ENCODE measurements around the gene PDE4B. TPM values are rescaled to one million over a fixed set of nuclear protein-coding genes. Genes with fewer than 3 reads are reported as not detected.

PDE4B gene
- total and polyA plus RNA-seq, 2 of the 13 experiments (the other 11 are each of a cell fraction or from before 2014, with no cell fraction given) = not detected

DNA sequence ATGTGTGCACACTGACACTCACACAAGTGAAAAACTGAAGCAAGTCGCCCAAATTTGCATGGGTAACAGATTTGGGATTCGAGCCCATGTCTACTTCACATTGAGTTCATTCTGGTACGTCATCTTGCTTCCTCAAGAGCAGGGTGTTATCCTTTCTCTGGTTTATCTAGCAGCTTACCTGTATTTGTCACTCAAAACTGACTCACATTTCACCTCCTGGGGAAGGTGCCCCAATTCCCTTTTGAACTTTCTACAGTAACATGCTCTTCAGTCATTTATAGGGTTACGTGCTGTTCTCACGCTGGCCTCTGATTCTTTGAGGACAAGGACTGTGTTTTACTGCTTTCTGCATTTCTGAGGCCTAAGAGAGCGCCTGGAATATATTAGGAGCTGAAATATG, 162.8 kb downstream of the PDE4B start (continued):
- no peak for TF ChIP-seq HOXA9 (CRISPR knock-in tag; IDR thresholded peaks at IDR 0.05; ENCODE audit: borderline replicate concordance)
- TF ChIP-seq DBP (CRISPR knock-in tag; IDR thresholded peaks at IDR 0.05; ENCODE audit: not compliant biosample characterization) = no peak
- no peak for TF ChIP-seq ZFP91 (CRISPR knock-in tag; IDR thresholded peaks at IDR 0.05; ENCODE audit: borderline replicate concordance)
- no peak for TF ChIP-seq ZNF572 (CRISPR knock-in tag; IDR thresholded peaks at IDR 0.05)
- TF ChIP-seq TERF1 (CRISPR knock-in tag; IDR thresholded peaks at IDR 0.05) = no peak
- TF ChIP-seq GATAD2A (CRISPR knock-in tag; IDR thresholded peaks at IDR 0.05) = no peak
- TF ChIP-seq, protein P1, sequence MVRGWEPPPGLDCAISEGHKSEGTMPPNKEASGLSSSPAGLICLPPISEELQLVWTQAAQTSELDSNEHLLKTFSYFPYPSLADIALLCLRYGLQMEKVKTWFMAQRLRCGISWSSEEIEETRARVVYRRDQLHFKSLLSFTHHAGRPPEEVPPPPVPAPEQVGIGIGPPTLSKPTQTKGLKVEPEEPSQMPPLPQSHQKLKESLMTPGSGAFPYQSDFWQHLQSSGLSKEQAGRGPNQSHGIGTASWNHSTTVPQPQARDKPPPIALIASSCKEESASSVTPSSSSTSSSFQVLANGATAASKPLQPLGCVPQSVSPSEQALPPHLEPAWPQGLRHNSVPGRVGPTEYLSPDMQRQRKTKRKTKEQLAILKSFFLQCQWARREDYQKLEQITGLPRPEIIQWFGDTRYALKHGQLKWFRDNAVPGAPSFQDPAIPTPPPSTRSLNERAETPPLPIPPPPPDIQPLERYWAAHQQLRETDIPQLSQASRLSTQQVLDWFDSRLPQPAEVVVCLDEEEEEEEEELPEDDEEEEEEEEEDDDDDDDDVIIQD (CRISPR knock-in tag; IDR thresholded peaks at IDR 0.05; ENCODE audit: low read depth) = no peak

Data from HepG2 (cell line).